Stimulated activated CD4-positive, alpha-beta T cell treated with anti-CD3 and anti-CD28 coated beads, Interleukin-15, amount 100 ng/mL, for 48 hours (primary cell): ENCODE measurements around the gene MBL2.

Source experiments
- DNase-seq, 2 donors: peaks; one replicate each; pipeline ENCODE4 v3.0.0-alpha.2; 2020; ENCODE audit warnings: low read depth in 2 of 2

MBL2 gene

GRCh38 chr10:52740155-52740549 lies 32.4 kb downstream of the MBL2 start:
- no peak for DNase-seq

GRCh38 chr10:52739380-52740154 lies 33.0 kb downstream of the MBL2 start:
- DNase-seq, result no peak

- no peak for DNase-seq
Measured at GRCh38 chr10:52738951-52739350, 33.6 kb downstream of the MBL2 start.

- DNase-seq, result no peak
Measured at GRCh38 chr10:52729271-52730104, 43.1 kb downstream of the MBL2 start.

GRCh38 chr10:52720018-52720417 lies 52.6 kb downstream of the MBL2 start:
- DNase-seq, result no peak
